Measurements from ENCODE around the gene EPHA7. TPM values are rescaled to one million over a fixed set of nuclear protein-coding genes. Genes with fewer than 3 reads are reported as not detected.

The EPHA7 gene
- total and polyA plus RNA-seq, 2 donors (not counting 3 experiments of a cell fraction or from before 2014, with no cell fraction given) = not detected

DNA sequence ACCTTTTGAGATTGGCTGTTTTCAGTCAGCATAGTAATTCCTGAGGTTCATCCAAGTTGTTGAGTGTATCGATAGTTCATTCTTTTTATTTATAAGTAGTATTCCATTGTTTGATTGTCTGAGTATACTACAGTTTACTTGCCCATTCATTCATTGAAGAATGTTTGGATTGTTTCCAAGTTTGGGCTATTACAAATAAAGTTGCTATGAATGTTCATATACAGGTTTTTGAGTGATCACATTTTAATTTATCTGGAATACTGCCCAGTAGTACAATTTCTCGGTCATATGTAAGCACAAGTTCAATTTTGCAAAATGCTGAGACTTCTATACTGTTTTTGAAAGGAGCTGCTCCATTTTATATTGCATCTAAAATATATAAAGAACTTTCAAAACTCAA lies 14.2 kb upstream of the EPHA7 start:
- TF ChIP-seq, protein P1, sequence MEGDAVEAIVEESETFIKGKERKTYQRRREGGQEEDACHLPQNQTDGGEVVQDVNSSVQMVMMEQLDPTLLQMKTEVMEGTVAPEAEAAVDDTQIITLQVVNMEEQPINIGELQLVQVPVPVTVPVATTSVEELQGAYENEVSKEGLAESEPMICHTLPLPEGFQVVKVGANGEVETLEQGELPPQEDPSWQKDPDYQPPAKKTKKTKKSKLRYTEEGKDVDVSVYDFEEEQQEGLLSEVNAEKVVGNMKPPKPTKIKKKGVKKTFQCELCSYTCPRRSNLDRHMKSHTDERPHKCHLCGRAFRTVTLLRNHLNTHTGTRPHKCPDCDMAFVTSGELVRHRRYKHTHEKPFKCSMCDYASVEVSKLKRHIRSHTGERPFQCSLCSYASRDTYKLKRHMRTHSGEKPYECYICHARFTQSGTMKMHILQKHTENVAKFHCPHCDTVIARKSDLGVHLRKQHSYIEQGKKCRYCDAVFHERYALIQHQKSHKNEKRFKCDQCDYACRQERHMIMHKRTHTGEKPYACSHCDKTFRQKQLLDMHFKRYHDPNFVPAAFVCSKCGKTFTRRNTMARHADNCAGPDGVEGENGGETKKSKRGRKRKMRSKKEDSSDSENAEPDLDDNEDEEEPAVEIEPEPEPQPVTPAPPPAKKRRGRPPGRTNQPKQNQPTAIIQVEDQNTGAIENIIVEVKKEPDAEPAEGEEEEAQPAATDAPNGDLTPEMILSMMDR (IDR thresholded peaks at IDR 0.05; ENCODE audit: extremely low read depth in 1 of 2, insufficient read depth in 1 of 2, low read depth in 1 of 2, low read length in 2 of 2) = no peak
- TF ChIP-seq FOS (IDR thresholded peaks at IDR 0.05; ENCODE audit: borderline replicate concordance, insufficient read depth, low read length) (no peak), MYC (IDR thresholded peaks at IDR 0.05; ENCODE audit: low read depth, low read length) (no peak), POLR2A (IDR thresholded peaks at IDR 0.05; ENCODE audit: low read depth, low read length) (no peak), JUN (IDR thresholded peaks at IDR 0.05; ENCODE audit: borderline replicate concordance, insufficient read depth, insufficient read length, low read depth) (no peak), GATA2 (IDR thresholded peaks at IDR 0.05; ENCODE audit: insufficient read depth, insufficient read length, low read depth, low read length) (no peak), POLR2AphosphoS5 (IDR thresholded peaks at IDR 0.05; ENCODE audit: insufficient read depth, low read depth, low read length) (no peak), EZH2 (IDR thresholded peaks at IDR 0.05; ENCODE audit: borderline replicate concordance, low read depth, low read length, severe bottlenecking) (no peak)
- TF ChIP-seq, protein P2, sequence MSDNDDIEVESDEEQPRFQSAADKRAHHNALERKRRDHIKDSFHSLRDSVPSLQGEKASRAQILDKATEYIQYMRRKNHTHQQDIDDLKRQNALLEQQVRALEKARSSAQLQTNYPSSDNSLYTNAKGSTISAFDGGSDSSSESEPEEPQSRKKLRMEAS (IDR thresholded peaks at IDR 0.05; ENCODE audit: insufficient read depth, insufficient read length) = no peak
- Histone ChIP-seq H2AFZ (ENCODE audit: low read depth, low read length) (no peak overlapping the region), H3K27ac (ENCODE audit: insufficient read depth, low read depth, low read length) (no peak overlapping the region), H3K4me1 (ENCODE audit: control insufficient read depth, extremely low read depth, insufficient read depth, low read length) (no peaks in the 10 kb centered on the region), H3K36me3 (ENCODE audit: control insufficient read depth in 2 of 2, extremely low read depth in 1 of 2, insufficient read depth in 2 of 2, low read length in 2 of 2) (no peaks in the 10 kb centered on the region), H4K20me1 (replicated peaks; ENCODE audit: control insufficient read depth, extremely low read depth, insufficient read depth, low read length) (no peaks in the 10 kb centered on the region), H3K79me2 (ENCODE audit: control insufficient read depth, insufficient read depth, low read length) (no peaks in the 10 kb centered on the region), H3K27me3 (ENCODE audit: control insufficient read depth in 2 of 2, insufficient read depth in 2 of 2, low read length in 2 of 2) (peaks cover 0 to 3% of the 10 kb centered on the region in 2 experiments), H3K9me1 (replicated peaks; ENCODE audit: control insufficient read depth, extremely low read depth, insufficient read depth, low read length) (no peaks in the 10 kb centered on the region), H3K4me2 (ENCODE audit: insufficient read depth, low read length) (no peak overlapping the region), H3K9me3 (replicated peaks; ENCODE audit: control insufficient read depth, insufficient read depth, low read length) (no peaks in the 10 kb centered on the region), H3K9ac (replicated peaks; ENCODE audit: extremely low read depth, insufficient read depth, low read length) (no peak overlapping the region), H3K4me3 (replicated peaks in 1 of 3; ENCODE audit: insufficient read depth in 1 of 3, low read depth in 1 of 3, low read length in 3 of 3) (no peak overlapping the region)
- FAIRE-seq (no peak), DNase-seq (ENCODE audit: low read depth, low spot score) (no peak)
- CTCF ChIA-PET = interaction anchor here (1.5 to 1.9 kb wide), 2 partner anchors 9 to 15 kb away, joined by 4 to 5 read pairs; no protein-coding TSS in a partner anchor
- dilution Hi-C loops (cut with MboI; ENCODE audit: extremely low pct_ligation_motif_present, low sequenced_read_pairs) (no loop called here), intact Hi-C loops (cut with micrococcal nuclease) (no loop called here)
- POLR2A ChIA-PET = no interaction called here
- BruUV-seq (replicated peaks) = no TSS peak

Data from endothelial cell of umbilical vein (primary cell).